ENCODE results near the gene KTN1. TPM values are rescaled to one million over a fixed set of nuclear protein-coding genes. Genes with fewer than 3 reads are reported as not detected.

KTN1 gene
- total RNA-seq, 1 donor from 2014 or later = 138 TPM

- H3K27ac Mint-ChIP-seq (ENCODE audit: unreplicated experiment) = no peak overlapping the region
- H3K27me3 Mint-ChIP-seq (ENCODE audit: unreplicated experiment) = no peaks in the 10 kb centered on the region
- H3K9me3 Mint-ChIP-seq (ENCODE audit: unreplicated experiment) = no peaks in the 10 kb centered on the region
- TF ChIP-seq CTCF (IDR thresholded peaks at IDR 0.05) = no peak
- H3K36me3 Mint-ChIP-seq (ENCODE audit: unreplicated experiment) = peaks cover 49% of the 10 kb centered on the region
- no peak for DNase-seq (ENCODE audit: extremely low spot score, unreplicated experiment)
- peaks cover 23% of the 10 kb centered on the region for H3K4me1 Mint-ChIP-seq (ENCODE audit: unreplicated experiment)
- no peak overlapping the region for H3K4me3 Mint-ChIP-seq (ENCODE audit: unreplicated experiment)
These were observed 85.2 kb downstream of the KTN1 start for GRCh38 chr14:55665067-55665675.

GRCh38 chr14:55667801-55668200 lies 87.8 kb downstream of the KTN1 start:
- peaks cover 29% of the 10 kb centered on the region for H3K4me1 Mint-ChIP-seq (ENCODE audit: unreplicated experiment)
- no peaks in the 10 kb centered on the region for H3K27me3 Mint-ChIP-seq (ENCODE audit: unreplicated experiment)
- no peak overlapping the region for H3K4me3 Mint-ChIP-seq (ENCODE audit: unreplicated experiment)
- no peak for DNase-seq (ENCODE audit: extremely low spot score, unreplicated experiment)
- TF ChIP-seq CTCF (IDR thresholded peaks at IDR 0.05) = no peak
- no peak overlapping the region for H3K27ac Mint-ChIP-seq (ENCODE audit: unreplicated experiment)
- H3K36me3 Mint-ChIP-seq (ENCODE audit: unreplicated experiment) = peaks cover 52% of the 10 kb centered on the region
- H3K9me3 Mint-ChIP-seq (ENCODE audit: unreplicated experiment) = no peaks in the 10 kb centered on the region

GRCh38 chr14:55671641-55672040 lies 91.6 kb downstream of the KTN1 start:
- DNase-seq (ENCODE audit: extremely low spot score, unreplicated experiment) = no peak
- Mint-ChIP-seq H3K4me3 (ENCODE audit: unreplicated experiment) (no peak overlapping the region), H3K36me3 (ENCODE audit: unreplicated experiment) (peaks cover 54% of the 10 kb centered on the region), H3K27me3 (ENCODE audit: unreplicated experiment) (no peaks in the 10 kb centered on the region), H3K27ac (ENCODE audit: unreplicated experiment) (no peak overlapping the region), H3K4me1 (ENCODE audit: unreplicated experiment) (peaks cover 20% of the 10 kb centered on the region), H3K9me3 (ENCODE audit: unreplicated experiment) (no peaks in the 10 kb centered on the region)
- no peak for TF ChIP-seq CTCF (IDR thresholded peaks at IDR 0.05)

DNA sequence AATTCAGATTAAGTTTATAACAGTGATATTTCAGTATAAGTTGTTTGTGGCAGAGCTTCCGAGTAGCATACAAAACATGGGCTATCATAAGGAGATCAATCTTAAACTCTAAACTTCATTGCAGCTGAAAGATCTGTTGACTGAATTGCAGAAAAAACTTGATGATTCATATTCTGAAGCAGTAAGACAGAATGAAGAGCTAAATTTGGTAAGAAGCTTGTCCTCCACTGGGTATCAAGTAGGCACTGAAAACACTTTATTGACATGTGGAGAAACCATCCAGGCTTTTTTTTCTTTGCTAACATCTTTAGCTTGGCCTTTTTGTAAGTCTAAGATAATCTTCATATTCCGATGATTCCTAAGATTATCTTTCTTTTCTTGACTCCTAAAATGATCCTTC lies 93.0 kb downstream of the KTN1 start:
- TF ChIP-seq CTCF (IDR thresholded peaks at IDR 0.05) = no peak
- Mint-ChIP-seq H3K4me3 (ENCODE audit: unreplicated experiment) (no peak overlapping the region), H3K27me3 (ENCODE audit: unreplicated experiment) (no peaks in the 10 kb centered on the region), H3K36me3 (ENCODE audit: unreplicated experiment) (peaks cover 47% of the 10 kb centered on the region), H3K9me3 (ENCODE audit: unreplicated experiment) (no peaks in the 10 kb centered on the region), H3K4me1 (ENCODE audit: unreplicated experiment) (peaks cover 17% of the 10 kb centered on the region), H3K27ac (ENCODE audit: unreplicated experiment) (no peak overlapping the region)
- DNase-seq (ENCODE audit: extremely low spot score, unreplicated experiment) = no peak

- H3K4me1 Mint-ChIP-seq (ENCODE audit: unreplicated experiment) = no peaks in the 10 kb centered on the region
- H3K27me3 Mint-ChIP-seq (ENCODE audit: unreplicated experiment) = no peaks in the 10 kb centered on the region
- no peak for TF ChIP-seq CTCF (IDR thresholded peaks at IDR 0.05)
- no peaks in the 10 kb centered on the region for H3K9me3 Mint-ChIP-seq (ENCODE audit: unreplicated experiment)
- H3K36me3 Mint-ChIP-seq (ENCODE audit: unreplicated experiment) = peaks cover 51% of the 10 kb centered on the region
- DNase-seq (ENCODE audit: extremely low spot score, unreplicated experiment) = no peak
- H3K27ac Mint-ChIP-seq (ENCODE audit: unreplicated experiment) = no peak overlapping the region
- no peak overlapping the region for H3K4me3 Mint-ChIP-seq (ENCODE audit: unreplicated experiment)
These were observed 101.1 kb downstream of the KTN1 start for GRCh38 chr14:55681096-55681495.
